ENCODE results near the gene PAQR9. TPM values are rescaled to one million over a fixed set of nuclear protein-coding genes. Genes with fewer than 3 reads are reported as not detected.

The PAQR9 gene
- total RNA-seq, 1 experiment from 2014 or later: not detected

DNA sequence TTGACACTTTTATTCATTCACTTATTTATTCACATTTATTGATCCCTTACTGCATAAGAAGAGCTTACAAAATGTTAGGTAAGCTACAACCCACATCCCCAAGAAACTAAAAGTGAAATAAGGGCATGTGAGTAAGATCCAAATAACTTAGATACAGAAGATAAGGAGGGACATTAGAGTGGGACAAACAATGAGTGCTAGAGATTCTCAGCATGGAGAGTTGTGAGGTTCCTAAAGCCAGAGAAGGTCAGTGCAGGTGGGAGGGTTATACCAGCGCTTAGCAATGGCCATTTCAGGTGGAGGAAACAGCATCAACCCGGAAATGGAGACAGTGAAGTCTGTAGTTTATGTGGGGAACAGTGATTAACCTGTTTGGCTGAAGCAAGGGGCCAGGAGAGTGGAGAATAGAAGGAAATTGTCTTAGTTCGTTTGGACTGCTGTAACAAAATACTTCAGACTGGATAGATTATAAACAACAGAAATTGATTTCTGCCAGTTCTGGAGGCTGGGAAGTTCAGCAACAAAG is 49.1 kb downstream of the PAQR9 start:
- Histone ChIP-seq H2AFZ (no peak overlapping the region), H3K4me3 (no peak overlapping the region), H3K27ac (no peak overlapping the region), H3K4me2 (no peak overlapping the region), H3K9me2 (ENCODE audit: insufficient read depth) (no peaks in the 10 kb centered on the region), H3K79me2 (ENCODE audit: low read depth) (no peaks in the 10 kb centered on the region), H3F3A (ENCODE audit: insufficient read depth, low read depth) (no peaks in the 10 kb centered on the region), H4K20me1 (ENCODE audit: insufficient read depth) (no peaks in the 10 kb centered on the region), H3K36me3 (ENCODE audit: low read depth) (no peaks in the 10 kb centered on the region), H3K4me1 (replicated peaks; ENCODE audit: insufficient read depth) (no peaks in the 10 kb centered on the region), H3K9me3 (ENCODE audit: insufficient read depth, low read depth) (no peaks in the 10 kb centered on the region), H3K27me3 (ENCODE audit: insufficient read depth, low read depth) (no peaks in the 10 kb centered on the region)
- intact Hi-C loops (cut with micrococcal nuclease; ENCODE audit: unreplicated experiment): no loop called here
- no peak for TF ChIP-seq EZH2 (IDR thresholded peaks at IDR 0.05; ENCODE audit: low read depth)
- TF ChIP-seq, protein P1, sequence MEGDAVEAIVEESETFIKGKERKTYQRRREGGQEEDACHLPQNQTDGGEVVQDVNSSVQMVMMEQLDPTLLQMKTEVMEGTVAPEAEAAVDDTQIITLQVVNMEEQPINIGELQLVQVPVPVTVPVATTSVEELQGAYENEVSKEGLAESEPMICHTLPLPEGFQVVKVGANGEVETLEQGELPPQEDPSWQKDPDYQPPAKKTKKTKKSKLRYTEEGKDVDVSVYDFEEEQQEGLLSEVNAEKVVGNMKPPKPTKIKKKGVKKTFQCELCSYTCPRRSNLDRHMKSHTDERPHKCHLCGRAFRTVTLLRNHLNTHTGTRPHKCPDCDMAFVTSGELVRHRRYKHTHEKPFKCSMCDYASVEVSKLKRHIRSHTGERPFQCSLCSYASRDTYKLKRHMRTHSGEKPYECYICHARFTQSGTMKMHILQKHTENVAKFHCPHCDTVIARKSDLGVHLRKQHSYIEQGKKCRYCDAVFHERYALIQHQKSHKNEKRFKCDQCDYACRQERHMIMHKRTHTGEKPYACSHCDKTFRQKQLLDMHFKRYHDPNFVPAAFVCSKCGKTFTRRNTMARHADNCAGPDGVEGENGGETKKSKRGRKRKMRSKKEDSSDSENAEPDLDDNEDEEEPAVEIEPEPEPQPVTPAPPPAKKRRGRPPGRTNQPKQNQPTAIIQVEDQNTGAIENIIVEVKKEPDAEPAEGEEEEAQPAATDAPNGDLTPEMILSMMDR (conservative IDR thresholded peaks at IDR 0.05): no peak
- POLR2A ChIA-PET (ENCODE audit: unreplicated experiment): no interaction called here
- no TSS peak for BruUV-seq (replicated peaks)
- DNase-seq: peak in 1 of 2 experiments; percentile 5
- CTCF ChIA-PET: no interaction called here

DNA sequence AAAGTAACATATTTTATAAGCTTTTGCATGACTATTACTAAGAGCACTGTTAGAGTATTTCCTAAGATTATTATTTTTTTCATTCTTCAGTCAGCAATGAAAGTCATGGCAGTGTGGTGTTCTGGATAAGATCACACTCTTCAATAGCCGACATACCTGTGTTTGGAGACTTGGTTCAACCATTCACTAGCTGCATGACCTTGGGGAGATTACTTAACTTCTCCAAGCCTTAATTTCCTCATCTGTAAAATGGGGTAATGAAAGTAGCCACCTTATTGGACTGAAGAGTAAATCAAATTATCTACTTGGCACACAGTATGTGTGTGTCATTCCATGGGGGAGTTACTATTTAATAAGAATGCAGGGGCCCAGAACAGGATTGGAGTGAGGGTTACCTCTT is 50.0 kb downstream of the PAQR9 start:
- H3F3A ChIP-seq (ENCODE audit: insufficient read depth, low read depth): no peaks in the 10 kb centered on the region
- H3K4me3 ChIP-seq: no peak overlapping the region
- TF ChIP-seq EZH2 (IDR thresholded peaks at IDR 0.05; ENCODE audit: low read depth): no peak
- TF ChIP-seq, protein P1 (conservative IDR thresholded peaks at IDR 0.05): no peak
- no peak overlapping the region; the same call in 1 of the 2 replicates for H2AFZ ChIP-seq
- H3K27ac ChIP-seq: no peak overlapping the region
- intact Hi-C loops (cut with micrococcal nuclease; ENCODE audit: unreplicated experiment): no loop called here
- H3K4me1 ChIP-seq (replicated peaks; ENCODE audit: insufficient read depth): no peaks in the 10 kb centered on the region
- H3K79me2 ChIP-seq (ENCODE audit: low read depth): no peaks in the 10 kb centered on the region
- no peak overlapping the region for H3K4me2 ChIP-seq
- no peaks in the 10 kb centered on the region for H3K9me2 ChIP-seq (ENCODE audit: insufficient read depth)
- H3K9me3 ChIP-seq (ENCODE audit: insufficient read depth, low read depth): no peaks in the 10 kb centered on the region
- H3K36me3 ChIP-seq (ENCODE audit: low read depth): no peaks in the 10 kb centered on the region
- H4K20me1 ChIP-seq (ENCODE audit: insufficient read depth): no peaks in the 10 kb centered on the region
- POLR2A ChIA-PET (ENCODE audit: unreplicated experiment): no interaction called here
- no peaks in the 10 kb centered on the region for H3K27me3 ChIP-seq (ENCODE audit: insufficient read depth, low read depth)
- DNase-seq: peak in 1 of 2 experiments; percentile 9
- BruUV-seq (replicated peaks): no TSS peak
- CTCF ChIA-PET: no interaction called here

DNA sequence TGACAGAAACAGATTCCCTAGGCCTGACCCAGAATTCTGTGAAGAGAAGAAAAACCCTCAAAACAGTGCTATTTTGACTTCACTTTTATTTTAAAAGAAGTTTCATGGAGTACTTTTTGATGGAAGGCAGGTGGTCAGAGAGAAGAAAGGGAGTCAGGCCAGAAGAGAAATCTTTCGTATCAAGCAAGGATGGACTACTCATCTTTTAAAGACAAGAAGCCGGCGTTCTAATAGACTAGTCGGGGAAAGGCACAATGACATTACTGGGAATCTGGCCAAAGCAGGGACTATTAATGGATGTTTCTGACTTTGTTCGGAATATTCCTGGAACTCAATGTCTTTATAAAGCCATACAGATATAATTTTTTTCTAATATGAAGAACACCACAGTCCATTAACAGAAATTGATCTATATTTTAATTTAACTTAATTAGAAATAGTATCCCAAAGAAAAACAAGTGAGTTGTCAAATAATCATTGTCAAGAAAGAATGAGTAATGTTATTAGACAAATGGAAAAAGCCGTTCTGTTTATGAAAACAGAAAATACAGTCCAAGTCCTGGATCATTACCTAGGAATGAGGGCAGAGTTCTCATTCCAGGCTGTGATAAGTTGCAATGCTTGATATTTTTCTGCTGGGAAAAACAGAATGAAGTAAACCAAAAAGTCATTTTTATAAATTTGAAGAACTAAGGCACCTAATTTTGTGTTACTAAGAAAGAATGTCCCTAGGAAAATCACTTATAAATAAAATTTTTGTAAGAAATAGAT is 50.9 kb downstream of the PAQR9 start:
- DNase-seq: no peak
- no peaks in the 10 kb centered on the region for H3K79me2 ChIP-seq (ENCODE audit: low read depth)
- H3K27ac ChIP-seq: no peak overlapping the region
- H3K27me3 ChIP-seq (ENCODE audit: insufficient read depth, low read depth): no peaks in the 10 kb centered on the region
- no peaks in the 10 kb centered on the region for H3K36me3 ChIP-seq (ENCODE audit: low read depth)
- TF ChIP-seq EZH2 (IDR thresholded peaks at IDR 0.05; ENCODE audit: low read depth): no peak
- TF ChIP-seq, protein P1 (conservative IDR thresholded peaks at IDR 0.05): no peak
- ChIA-PET CTCF (no interaction called here), POLR2A (ENCODE audit: unreplicated experiment) (no interaction called here)
- H3K9me2 ChIP-seq (ENCODE audit: insufficient read depth): no peaks in the 10 kb centered on the region
- intact Hi-C loops (cut with micrococcal nuclease; ENCODE audit: unreplicated experiment): no loop called here
- H3K4me3 ChIP-seq: no peak overlapping the region
- H3F3A ChIP-seq (ENCODE audit: insufficient read depth, low read depth): no peaks in the 10 kb centered on the region
- H3K4me2 ChIP-seq: no peak overlapping the region
- no peaks in the 10 kb centered on the region for H3K9me3 ChIP-seq (ENCODE audit: insufficient read depth, low read depth)
- no TSS peak for BruUV-seq (replicated peaks)
- no peaks in the 10 kb centered on the region for H3K4me1 ChIP-seq (replicated peaks; ENCODE audit: insufficient read depth)
- no peaks in the 10 kb centered on the region for H4K20me1 ChIP-seq (ENCODE audit: insufficient read depth)
- no peak overlapping the region for H2AFZ ChIP-seq

Other genes with a start within 250 kb of the PAQR9 start
- 3.8 and 6.9 TPM in 2 replicates for gene TRPC1, start 239.6 kb downstream of the PAQR9 start, total RNA-seq (2021)
- 1.5 and 2.5 TPM in 2 replicates for gene PCOLCE2, start 74.6 kb downstream of the PAQR9 start, total RNA-seq (2021)
- gene U2SURP, start 37.9 kb upstream of the PAQR9 start, total RNA-seq (2021): 104 and 126 TPM in 2 replicates
- 0.15 and 0.18 TPM in 2 replicates for gene CHST2, start 156.1 kb upstream of the PAQR9 start, total RNA-seq (2021)